Measurements from ENCODE around the gene MYO15B. TPM values are rescaled to one million over a fixed set of nuclear protein-coding genes. Genes with fewer than 3 reads are reported as not detected.

The MYO15B gene
- total and polyA plus RNA-seq, 2 of the 13 experiments (the other 11 are each of a cell fraction or from before 2014, with no cell fraction given): 2.8 to 8.1 TPM

DNA sequence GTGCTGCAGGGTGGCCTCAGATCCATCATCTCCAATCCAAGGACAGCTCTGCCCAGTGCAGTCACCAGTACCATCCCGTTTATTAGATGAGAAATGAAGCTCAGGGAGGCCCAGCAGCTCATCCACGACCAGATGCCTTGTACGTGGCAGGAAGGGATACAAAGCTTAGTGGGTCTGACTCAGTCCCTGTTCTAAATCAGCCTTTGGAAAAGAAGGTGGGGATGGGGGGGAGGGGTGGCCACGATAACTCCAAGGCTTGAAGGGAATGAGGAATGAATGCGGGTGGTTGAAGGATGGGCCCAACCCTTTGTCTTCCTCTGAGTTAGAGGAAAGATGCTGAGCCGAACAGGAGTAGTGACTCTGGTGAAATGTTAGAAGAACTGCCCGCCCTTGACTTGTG lies 36.3 kb upstream of the MYO15B start:
- FAIRE-seq: no peak
- Histone ChIP-seq H4K20me1 (ENCODE audit: insufficient read depth, low read length) (no peaks in the 10 kb centered on the region), H3K4me3 (replicated peaks in 1 of 3; ENCODE audit: insufficient read depth in 1 of 3, low read depth in 2 of 3, low read length in 3 of 3) (no peak overlapping the region), H3K4me1 (ENCODE audit: insufficient read depth, low read length) (peaks cover 72% of the 10 kb centered on the region), H3K27me3 (ENCODE audit: control insufficient read depth in 1 of 2, insufficient read depth in 2 of 2, low read length in 2 of 2) (no peaks in the 10 kb centered on the region), H3K27ac (ENCODE audit: extremely low read length, insufficient read depth, low read length) (no peak overlapping the region), H2AFZ (ENCODE audit: low read length) (no peak overlapping the region), H3K9me3 (ENCODE audit: low read length) (no peaks in the 10 kb centered on the region), H3K4me2 (ENCODE audit: low read depth, low read length) (no peak overlapping the region), H3K36me3 (replicated peaks in 1 of 2; ENCODE audit: control insufficient read depth in 1 of 2, insufficient read depth in 2 of 2, low read length in 2 of 2) (peaks cover 3 to 5% of the 10 kb centered on the region in 2 experiments; a peak in 2 of 5 replicates), H3K9ac (ENCODE audit: insufficient read depth, low read depth, low read length) (no peak overlapping the region), H3K79me2 (ENCODE audit: insufficient read depth, low read length) (no peaks in the 10 kb centered on the region)
- intact Hi-C loops (cut with micrococcal nuclease; ENCODE audit: unreplicated experiment) (no loop called here), in situ Hi-C loops (cut with HindIII; ENCODE audit: extremely low pct_ligation_motif_present, low pct_unique_long_range_greater_than_20kb) (no loop called here)
- ChIA-PET CTCF (ENCODE audit: low intra/inter-chr PET ratio, low total read pairs) (no interaction called here), POLR2A (interaction anchor here (2.6 kb wide), 1 partner anchor 12 kb away, joined by 16 read pairs; no protein-coding TSS in a partner anchor)
- no peak for ATAC-seq
- TF ChIP-seq, protein P1, sequence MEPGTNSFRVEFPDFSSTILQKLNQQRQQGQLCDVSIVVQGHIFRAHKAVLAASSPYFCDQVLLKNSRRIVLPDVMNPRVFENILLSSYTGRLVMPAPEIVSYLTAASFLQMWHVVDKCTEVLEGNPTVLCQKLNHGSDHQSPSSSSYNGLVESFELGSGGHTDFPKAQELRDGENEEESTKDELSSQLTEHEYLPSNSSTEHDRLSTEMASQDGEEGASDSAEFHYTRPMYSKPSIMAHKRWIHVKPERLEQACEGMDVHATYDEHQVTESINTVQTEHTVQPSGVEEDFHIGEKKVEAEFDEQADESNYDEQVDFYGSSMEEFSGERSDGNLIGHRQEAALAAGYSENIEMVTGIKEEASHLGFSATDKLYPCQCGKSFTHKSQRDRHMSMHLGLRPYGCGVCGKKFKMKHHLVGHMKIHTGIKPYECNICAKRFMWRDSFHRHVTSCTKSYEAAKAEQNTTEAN (CRISPR knock-in tag; conservative IDR thresholded peaks at IDR 0.05): no peak
- peak; percentile 32; the same call in 1 of the 2 replicates for TF ChIP-seq ZBTB38 (CRISPR knock-in tag; IDR thresholded peaks at IDR 0.05)
- BruUV-seq (replicated peaks): no TSS peak
- no peak for DNase-seq (ENCODE audit: low spot score)
- WGBS (ENCODE audit: low lambda C conversion rate): 91% methylated on average over 7 of the region's 7 CpGs

DNA sequence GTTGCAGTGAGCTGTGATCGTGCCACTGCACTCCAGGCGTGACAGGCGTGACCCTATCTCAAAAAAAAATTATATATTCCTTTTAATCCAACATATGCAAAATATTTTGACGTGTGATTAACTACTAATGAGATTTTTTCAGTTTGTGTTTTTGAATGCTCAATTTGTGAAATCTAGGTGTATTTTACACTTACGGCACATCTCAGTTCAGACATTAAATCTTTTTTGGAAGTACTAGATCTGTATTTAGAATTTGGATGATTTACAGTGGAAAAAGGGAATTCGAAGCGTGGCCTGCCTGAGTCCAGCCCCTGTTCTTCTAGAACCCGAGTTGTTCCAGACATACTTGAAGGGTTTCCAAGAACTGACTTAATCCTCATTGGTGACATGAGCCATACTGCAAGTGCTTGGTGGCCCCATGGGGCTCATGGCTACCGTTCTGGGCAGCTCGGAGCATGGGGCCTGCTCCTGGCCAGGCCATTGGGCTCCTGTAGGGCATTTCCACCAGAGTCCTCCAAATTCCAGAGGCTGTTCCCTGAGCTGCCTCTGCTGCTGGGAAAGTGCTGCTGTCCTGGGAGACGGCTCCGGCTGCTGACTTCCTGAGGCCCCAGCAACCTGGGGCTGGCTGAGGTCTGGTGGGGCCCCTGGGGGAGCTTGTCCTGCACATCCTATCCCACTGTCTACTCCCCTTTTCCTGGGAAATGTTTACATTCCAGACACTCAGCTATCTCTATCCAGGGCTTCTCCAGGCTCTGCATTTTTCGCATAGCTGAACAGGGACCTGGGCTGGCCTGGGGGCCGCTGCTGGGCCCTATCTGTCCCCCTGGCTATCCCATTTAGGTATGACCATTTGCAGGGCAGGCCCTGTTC lies 34.9 kb upstream of the MYO15B start:
- intact Hi-C loops (cut with micrococcal nuclease; ENCODE audit: unreplicated experiment) (loop anchor here (1.0 kb wide), 1 partner anchor 27 kb away; the partner anchor contains the start of gene LLGL2), in situ Hi-C loops (cut with HindIII; ENCODE audit: extremely low pct_ligation_motif_present, low pct_unique_long_range_greater_than_20kb) (no loop called here)
- peak; percentile 58 for ATAC-seq
- TF ChIP-seq DPF2 (CRISPR knock-in tag; IDR thresholded peaks at IDR 0.05; ENCODE audit: borderline replicate concordance, low read depth) (peak; percentile 65; the same call in 1 of the 2 replicates), AHDC1 (CRISPR knock-in tag; IDR thresholded peaks at IDR 0.05; ENCODE audit: borderline replicate concordance) (no peak), ZNF737 (CRISPR knock-in tag; IDR thresholded peaks at IDR 0.05; ENCODE audit: borderline replicate concordance) (no peak), SP1 (IDR thresholded peaks at IDR 0.05) (no peak), SP1 (CRISPR knock-in tag; IDR thresholded peaks at IDR 0.05) (no peak), KLF6 (CRISPR knock-in tag; IDR thresholded peaks at IDR 0.05) (no peak)

More for the DNA sequence above, 34.9 kb upstream of the MYO15B start:
- Histone ChIP-seq H3K36me3 (replicated peaks in 1 of 2; ENCODE audit: control insufficient read depth in 1 of 2, insufficient read depth in 2 of 2, low read length in 2 of 2) (peaks cover 1 to 5% of the 10 kb centered on the region in 2 experiments; a peak in 2 of 5 replicates), H3K27me3 (ENCODE audit: control insufficient read depth in 1 of 2, insufficient read depth in 2 of 2, low read length in 2 of 2) (no peaks in the 10 kb centered on the region), H3K9me3 (ENCODE audit: low read length) (no peaks in the 10 kb centered on the region), H3K27ac (ENCODE audit: extremely low read length, insufficient read depth, low read length) (peak overlapping the region; percentile 57), H3K9ac (ENCODE audit: insufficient read depth, low read depth, low read length) (peak overlapping the region; percentile 38), H4K20me1 (ENCODE audit: insufficient read depth, low read length) (no peaks in the 10 kb centered on the region), H3K4me3 (replicated peaks in 1 of 3; ENCODE audit: insufficient read depth in 1 of 3, low read depth in 2 of 3, low read length in 3 of 3) (peak overlapping the region in 1 of 3 experiments; percentile 49; a peak in 1 of 6 replicates), H3K4me1 (ENCODE audit: insufficient read depth, low read length) (peaks cover 86% of the 10 kb centered on the region), H2AFZ (ENCODE audit: low read length) (no peak overlapping the region), H3K4me2 (ENCODE audit: low read depth, low read length) (peak overlapping the region; percentile 60), H3K79me2 (ENCODE audit: insufficient read depth, low read length) (no peaks in the 10 kb centered on the region)
- FAIRE-seq (peak; percentile 96), DNase-seq (ENCODE audit: low spot score) (peak; percentile 94)
- CTCF ChIA-PET (ENCODE audit: low intra/inter-chr PET ratio, low total read pairs): no interaction called here
- no TSS peak for BruUV-seq (replicated peaks)
- WGBS (ENCODE audit: low lambda C conversion rate): 55% methylated on average over 14 of the region's 14 CpGs
- POLR2A ChIA-PET: interaction anchor here (1.1 to 2.6 kb wide), 15 partner anchors 11 to 227 kb away, joined by 3 to 20 read pairs (median 5); partner anchors contain the start of genes LLGL2 and TSEN54

Data from HepG2 (cell line).